Ureter (tissue), 1 donor: ENCODE results near the gene ARID4A. TPM values are rescaled to one million over a fixed set of nuclear protein-coding genes. Genes with fewer than 3 reads are reported as not detected.
"Not testable (repeated sequence)": the region's sequence is repeated elsewhere in the genome, so short reads cannot be mapped to it uniquely, and the experiment has no call there.

Source experiments
- DNase-seq: peaks from one replicate; pipeline ENCODE4 v3.0.0-alpha.2; 2020; ENCODE audit warnings: low spot score
- total RNA-seq: library from RNA; stranded (reverse); gene quantifications from one replicate; pipeline ENCODE4 v1.2.4, GENCODE V29; 2023
- donor health status: DM: yes; HTN: yes; CAD: no.

The ARID4A gene
- total RNA-seq, 1 donor from 2014 or later, result 33.9 TPM

DNA sequence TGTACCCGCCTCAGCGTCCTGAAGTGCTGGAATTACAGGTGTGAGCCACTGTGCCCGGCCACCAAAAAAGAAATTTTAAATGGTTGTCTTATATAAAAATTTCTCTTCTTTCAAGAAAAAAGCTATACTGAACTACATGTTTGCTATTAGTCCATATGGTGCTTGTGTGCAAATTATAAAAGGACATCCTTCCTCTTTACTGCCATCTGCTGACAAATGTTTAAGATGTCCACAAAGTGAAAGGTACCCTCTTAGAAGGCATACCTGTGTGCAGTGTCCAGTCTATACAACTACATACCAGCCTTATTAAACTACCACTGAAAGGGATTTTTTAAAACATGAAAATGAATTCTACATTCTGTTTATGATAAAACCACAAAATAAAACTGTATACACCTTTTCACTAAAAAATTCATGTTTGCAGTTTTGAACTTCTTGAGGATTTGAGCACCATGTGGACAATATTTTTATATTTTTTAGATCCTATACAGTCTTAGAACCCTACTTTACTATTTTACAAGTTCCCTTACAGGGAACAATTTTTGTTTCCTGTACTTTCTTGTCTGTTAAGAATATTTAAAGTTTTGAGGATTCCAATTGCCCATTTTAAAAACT is 64.5 kb downstream of the ARID4A start:
- no peak for DNase-seq

DNA sequence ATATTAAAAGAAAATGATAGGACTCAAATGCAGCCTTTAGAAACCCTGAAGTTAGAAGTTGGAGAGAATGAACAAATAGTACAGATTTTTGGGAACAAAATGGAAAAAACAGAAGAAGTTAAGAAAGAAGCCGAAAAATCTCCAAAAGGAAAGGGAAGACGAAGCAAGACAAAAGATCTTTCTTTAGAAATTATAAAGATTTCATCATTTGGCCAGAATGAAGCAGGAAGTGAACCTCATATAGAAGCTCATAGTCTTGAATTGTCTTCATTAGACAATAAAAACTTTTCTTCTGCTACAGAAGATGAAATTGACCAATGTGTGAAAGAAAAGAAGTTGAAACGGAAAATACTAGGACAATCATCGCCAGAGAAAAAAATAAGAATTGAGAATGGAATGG is 66.0 kb downstream of the ARID4A start:
- no peak for DNase-seq

DNA sequence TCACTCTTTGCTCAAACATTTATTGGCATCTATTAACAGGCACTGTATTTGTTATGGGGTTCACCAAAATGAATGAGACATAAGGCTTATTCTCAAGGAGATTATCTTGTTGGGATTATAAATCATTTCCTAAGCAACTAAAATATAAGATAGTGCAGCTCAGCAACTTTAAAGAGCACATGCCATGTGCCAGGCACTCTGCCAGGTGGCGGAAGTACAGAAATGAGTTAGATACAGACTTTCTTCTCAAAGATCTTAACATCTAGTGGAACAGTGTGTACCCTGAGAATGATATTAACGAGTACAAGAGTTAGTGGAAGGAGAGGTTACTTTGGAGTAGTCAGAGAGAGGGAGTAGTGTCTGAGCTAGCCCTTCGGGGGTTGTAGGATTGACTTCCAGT is 68.9 kb downstream of the ARID4A start:
- DNase-seq, result no peak

DNA sequence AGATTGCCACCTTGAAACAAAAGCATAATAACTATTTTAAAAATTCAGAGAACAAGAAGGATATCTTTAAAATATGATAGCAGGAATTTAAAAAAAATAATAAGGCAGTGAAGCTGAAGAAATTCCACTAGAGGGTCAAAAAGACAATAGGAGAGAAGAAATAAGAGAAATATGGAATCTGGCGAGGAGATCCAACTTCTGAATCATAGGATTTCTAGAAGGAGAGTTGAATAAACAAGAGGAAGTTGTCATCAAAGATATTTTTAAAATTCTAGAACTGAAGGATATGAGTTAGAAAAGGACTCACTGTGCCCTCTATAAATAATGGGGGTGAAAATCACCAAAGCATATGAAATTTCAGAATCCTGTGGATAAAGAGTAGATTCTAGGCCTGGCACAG is 70.6 kb downstream of the ARID4A start:
- DNase-seq, result no peak

DNA sequence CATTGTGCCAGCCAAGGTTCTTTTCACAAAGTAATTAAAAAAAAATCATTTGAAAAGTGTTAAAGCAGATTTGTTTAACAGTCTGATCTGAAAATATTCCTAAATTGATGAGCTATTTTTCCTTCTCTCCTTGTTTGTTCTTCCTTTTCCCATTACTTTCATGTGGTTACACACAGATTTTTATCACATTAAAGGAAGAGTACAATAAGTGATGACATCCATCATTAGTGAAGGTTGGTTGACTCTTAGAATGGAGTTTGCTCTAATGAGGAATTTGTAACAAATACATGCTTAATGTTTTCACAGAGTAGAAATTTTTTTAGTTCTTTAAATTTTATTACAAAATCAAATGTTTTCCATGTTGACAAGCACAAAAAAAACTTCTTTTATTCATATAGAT is 78.4 kb downstream of the ARID4A start:
- DNase-seq, result no peak

DNA sequence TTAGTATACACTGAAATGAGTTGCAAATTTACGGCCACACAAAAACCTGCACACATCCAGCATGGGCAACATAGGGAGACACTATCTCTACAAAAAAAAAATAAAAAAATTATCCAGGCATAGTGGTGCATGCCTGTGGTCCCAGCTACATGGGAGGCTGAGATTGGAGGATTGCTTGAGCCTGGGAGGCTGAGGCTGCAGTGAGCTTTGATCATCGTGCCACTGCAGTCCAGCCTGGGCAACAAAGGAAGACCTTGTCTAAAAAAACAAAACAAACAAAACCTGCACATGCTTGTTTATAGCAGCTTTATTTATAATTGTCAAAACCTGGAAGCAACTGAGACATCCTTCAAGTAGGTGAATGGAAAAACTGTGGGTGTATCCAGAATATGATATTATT is 92.5 kb downstream of the ARID4A start:
- no peak for DNase-seq

DNA sequence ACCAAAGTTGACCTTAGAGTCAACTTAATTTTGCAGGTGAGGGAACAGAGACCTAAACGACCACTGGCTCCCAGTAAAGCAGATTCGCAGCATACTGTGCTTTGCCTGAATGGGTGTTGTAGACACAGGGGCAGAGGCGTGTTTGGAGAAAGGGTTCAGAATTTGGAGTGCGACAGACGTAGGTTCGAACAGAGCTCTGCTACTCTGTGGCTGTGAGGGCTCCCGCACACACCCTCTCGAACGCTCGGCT is 97.1 kb downstream of the ARID4A start:
- DNase-seq, result no peak

DNA sequence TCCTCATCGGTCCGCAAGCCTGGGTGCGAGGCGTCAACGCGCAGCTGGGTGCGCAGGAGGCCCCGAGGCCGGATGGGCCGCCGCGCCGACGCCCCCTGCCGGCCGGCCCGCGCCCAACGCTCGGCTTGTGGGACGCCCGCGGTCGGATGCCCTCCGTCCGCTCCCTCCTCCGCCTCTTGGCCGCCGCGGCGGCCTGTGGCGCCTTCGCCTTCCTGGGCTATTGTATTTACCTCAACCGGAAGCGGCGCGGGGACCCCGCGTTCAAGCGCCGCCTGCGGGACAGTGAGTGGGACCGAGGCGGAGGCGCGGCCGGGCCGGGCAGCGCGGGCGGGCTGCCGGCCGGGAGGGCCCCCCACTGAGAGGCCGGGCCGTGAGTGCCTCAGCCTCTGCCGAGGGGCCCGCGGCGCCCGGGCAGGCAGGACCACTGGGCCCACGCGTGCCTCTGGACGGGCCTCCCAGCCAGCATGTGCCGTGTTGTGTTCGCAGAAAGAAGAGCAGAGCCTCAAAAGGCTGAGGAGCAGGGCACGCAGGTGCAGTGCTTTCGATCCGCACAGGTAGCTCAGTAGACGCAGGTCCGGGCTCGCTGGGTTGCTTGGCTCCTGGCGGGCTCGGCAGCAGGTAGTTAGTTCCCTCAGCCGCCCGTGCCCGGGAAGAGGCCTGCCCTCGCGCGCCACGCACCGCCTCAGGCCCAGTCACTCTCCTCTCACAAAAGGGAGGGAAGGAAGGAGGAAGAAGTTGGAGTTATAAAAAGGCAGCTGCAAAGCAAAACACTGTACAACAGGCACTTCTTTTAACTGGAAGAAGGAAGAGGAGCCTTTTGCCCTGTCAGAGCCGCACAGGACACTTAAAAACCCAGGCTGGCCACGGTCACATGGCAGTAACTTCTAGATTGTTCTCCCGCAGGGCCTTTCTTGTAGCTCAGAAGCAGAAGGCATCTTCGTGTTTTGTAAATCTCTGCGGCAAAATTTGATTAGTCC is 97.7 kb downstream of the ARID4A start, which contains the start of gene TOMM20L:
TOMM20L (plus strand) TSS at position 119 of the 977 bp plus-strand sequence; CDS start at position 147, 28 bp downstream.
- DNase-seq, result peak; percentile 78

DNA sequence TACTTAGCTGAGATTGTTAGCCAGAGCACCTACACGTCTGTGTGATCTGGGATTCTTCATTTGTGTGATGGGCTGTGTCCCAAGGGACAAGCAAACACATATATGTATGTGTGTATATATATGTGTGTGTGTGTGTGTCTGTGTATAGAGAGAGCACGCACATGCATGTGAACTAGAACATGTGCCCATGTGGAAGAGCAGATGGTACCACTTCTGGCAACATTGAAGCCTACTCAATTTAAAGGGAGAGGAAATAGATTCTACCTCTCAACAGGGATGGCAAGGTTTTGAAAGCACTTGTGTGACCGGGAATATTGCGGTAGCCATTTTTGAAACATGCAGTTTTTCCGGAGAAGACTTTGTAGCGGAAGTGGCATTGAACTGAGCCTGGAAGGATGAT is 98.8 kb downstream of the ARID4A start:
- DNase-seq, result no peak

DNA sequence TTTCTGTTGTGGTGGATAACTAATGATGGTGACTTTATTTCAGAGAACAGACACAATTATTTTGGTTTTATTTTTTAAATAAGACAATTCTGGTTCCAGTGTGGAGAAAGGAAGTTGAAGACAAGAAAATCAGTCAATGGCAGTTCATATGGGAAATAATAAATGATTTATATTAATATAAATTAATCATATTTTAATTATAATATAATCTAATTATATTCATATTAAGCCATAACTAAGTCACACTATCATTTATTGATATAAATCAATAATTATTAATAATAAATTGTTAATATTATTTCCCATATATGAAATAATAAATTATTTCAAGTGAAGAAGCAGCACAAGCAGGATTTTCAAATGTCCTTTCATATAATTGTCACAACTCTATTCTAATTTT is 100.1 kb downstream of the ARID4A start:
- DNase-seq, result no peak

DNA sequence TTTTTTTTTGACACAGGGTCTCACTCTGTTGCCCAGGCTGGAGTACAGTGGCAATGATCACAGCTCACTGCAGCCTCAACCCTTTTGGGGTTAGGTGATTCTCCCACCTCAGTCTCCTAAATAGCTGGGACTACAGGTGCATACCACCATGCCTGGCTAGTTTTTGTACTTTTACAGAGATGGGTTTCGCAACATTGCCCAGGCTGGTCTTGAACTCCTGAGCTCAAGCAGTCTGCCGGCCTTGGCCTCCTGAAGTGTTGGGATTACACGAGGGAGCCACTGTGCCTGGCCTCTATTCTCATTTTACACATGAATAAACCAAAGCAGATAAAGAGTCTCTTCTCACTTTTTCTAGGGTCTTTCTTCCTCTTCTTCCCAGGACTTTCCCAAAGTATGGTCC is 100.5 kb downstream of the ARID4A start:
- DNase-seq, result no peak

DNA sequence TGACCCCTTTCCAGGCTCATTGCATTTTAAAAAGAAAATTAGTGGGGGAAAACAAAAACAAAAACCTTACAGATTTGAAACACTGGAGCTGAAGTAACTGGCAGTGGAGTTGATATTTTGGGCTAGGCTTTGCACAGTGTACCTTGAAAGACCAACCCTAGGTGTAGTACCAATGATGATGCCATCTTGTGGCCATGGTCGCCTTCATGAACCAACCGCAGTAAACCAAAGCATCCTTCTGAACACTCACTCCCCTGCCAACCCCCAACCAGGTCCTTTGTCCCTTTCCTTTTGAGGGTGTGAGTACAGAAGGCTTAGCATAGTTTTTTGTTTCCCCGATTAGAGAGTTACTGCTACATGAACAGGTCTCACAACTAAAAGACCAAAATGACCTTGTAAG is 103.2 kb downstream of the ARID4A start:
- DNase-seq, result no peak

DNA sequence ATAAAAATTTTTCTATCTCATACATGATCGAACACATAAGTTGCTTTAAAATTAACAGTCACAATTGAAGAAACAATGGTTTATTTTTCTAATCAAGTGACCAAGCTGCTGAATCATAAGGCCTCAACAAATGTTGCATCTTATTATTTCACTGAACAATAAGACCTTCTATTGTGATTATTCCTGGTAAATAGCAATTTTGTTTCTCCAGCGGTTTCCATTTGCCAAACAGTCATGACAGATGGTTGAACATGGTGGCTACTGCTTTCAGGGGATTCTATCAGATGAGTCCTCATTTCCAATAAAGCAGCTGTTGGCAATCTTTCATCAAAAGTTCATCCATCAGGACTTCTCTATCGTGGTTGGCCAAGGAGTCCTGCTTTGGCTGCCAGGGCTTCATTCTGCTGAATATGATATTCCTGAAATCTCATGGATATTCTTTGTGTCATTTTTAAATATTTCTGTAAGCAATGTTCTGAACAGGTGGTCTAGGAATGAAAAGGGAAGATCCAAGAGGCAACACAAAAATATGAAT is 110.4 kb downstream of the ARID4A start:
- no peak for DNase-seq

DNA sequence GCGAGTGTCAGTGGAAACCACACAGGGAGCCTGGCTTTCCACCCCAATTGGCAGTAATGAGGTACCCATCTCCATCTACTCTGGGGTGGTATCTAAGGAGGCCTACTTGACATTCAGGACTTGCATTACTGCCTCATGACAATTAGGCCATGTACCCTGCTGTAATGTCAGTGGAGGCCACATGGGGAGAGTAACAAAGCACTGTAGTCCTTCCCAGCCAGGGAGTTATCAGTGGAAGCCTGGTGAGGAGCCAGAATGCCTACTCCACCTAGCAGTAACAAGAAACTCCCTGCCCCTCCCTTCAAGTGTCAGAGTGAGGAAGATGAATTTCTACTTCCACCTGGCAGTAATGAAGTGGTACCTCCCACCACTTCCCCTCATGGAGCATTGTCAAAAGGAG is 116.5 kb downstream of the ARID4A start:
- no peak for DNase-seq

DNA sequence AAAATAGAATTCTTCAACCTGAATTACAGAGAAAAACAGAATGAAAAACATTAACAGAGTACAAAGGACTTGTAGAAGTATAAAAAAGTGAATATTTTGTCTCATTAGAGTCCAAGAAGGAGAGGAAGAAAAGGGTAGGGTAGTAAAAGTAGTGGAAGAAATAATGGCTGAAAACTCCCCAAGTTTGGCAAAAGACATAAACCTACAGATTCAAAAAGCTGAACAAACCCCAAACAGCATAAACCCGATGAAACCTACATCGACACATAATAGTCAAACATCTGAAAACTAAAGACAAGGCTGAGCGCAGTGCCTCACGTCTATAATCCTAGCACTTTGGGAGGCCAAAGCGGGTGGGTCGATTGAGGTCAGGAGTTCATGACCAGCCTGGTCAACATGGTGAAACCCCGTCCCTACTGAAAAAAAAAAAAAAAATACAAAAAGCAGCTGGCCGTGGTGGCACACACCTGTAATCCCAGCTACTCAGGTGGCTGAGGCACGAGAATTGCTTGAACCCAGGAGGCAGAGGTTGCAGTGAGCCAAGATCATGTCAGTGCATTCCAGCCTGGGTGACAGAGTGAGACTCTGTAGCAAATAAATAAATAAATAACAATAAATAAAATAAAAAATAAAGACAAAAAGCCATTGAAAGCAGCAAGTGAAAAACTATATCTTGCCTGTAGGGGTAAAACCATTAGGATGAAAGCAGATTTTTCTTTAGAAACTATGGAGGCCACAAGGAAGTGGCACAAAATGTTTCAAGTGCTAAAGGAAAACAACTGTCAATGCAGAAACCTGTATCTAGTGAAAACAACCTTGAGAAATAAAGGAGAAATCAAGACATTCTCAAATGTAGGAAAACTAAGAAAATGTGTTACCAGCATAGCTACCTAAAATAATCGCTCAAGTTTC is 117.5 kb downstream of the ARID4A start:
- DNase-seq, result no peak

DNA sequence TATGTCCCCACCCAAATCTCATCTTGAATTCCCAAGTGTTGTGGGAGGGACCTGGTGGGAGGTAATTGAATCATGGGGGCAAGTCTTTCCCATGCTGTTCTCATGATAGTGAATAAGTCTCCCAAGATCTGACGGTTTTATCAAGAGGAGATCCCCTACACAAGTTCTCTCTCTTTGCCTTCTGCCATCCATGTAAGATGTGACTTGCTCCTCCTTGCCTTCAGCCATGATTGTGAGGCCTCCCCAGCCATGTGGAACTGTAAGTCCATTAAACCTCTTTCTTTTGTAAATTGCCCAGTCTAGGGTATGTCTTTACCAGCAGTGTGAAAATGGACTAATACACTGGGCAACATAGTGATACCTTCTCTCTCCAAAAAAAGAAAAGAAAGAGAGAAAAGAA is 118.6 kb downstream of the ARID4A start:
- not testable (repeated sequence) for DNase-seq

Other genes starting within 250 kb of the ARID4A start
- gene ARMH4, start 146.3 kb upstream of the ARID4A start, total RNA-seq, result 2.9 TPM
- gene ACTR10, start 98.4 kb upstream of the ARID4A start, total RNA-seq, result 61.5 TPM
- 185 TPM for gene PSMA3, start 53.7 kb upstream of the ARID4A start, total RNA-seq
- not detected for gene TOMM20L, start 97.4 kb downstream of the ARID4A start, total RNA-seq
- gene TIMM9, start 129.0 kb downstream of the ARID4A start, total RNA-seq, result 39.4 TPM
- gene KIAA0586, start 129.2 kb downstream of the ARID4A start, total RNA-seq, result 21.7 TPM